Daoy (cell line): ENCODE results near the gene ATXN2L. TPM values are rescaled to one million over a fixed set of nuclear protein-coding genes. Genes with fewer than 3 reads are reported as not detected.

Experiments used
- total RNA-seq: library from RNA; depleted of rRNA; stranded (reverse); fragments of >200 nt; shearing (Covaris generic); gene quantifications from 2 replicates; pipeline ENCODE4 v1.2.3, GENCODE V29; 2014; rRNA removed

The ATXN2L gene
- total RNA-seq, 1 experiment from 2014 or later: 25.4 TPM

Other genes with a start within 250 kb of the ATXN2L start
- not detected in 2 replicates for gene SULT1A2, start 225.9 kb upstream of the ATXN2L start, total RNA-seq
- gene SULT1A1, start 213.0 kb upstream of the ATXN2L start, total RNA-seq: 2.4 and 4.1 TPM in 2 replicates
- gene NPIPB8, start 184.9 kb upstream of the ATXN2L start, total RNA-seq: not detected in 2 replicates
- 50.5 and 102 TPM in 2 replicates for gene EIF3C, start 111.5 kb upstream of the ATXN2L start, total RNA-seq
- gene NPIPB9, start 71.2 kb upstream of the ATXN2L start, total RNA-seq: not detected in 2 replicates
- 157 and 180 TPM in 2 replicates for gene TUFM, start 23.3 kb downstream of the ATXN2L start, total RNA-seq
- 10.7 and 19.4 TPM in 2 replicates for gene SH2B1, start 40.8 kb downstream of the ATXN2L start, total RNA-seq
- 0.48 TPM in 1 of 2 replicates, not detected in the other for gene ATP2A1, start 55.5 kb downstream of the ATXN2L start, total RNA-seq
- gene RABEP2, start 102.2 kb downstream of the ATXN2L start, total RNA-seq: 30.2 and 54.1 TPM in 2 replicates
- gene CD19, start 109.0 kb downstream of the ATXN2L start, total RNA-seq: not detected in 2 replicates
- gene NFATC2IP, start 127.9 kb downstream of the ATXN2L start, total RNA-seq: 19.7 and 31.7 TPM in 2 replicates
- gene SPNS1, start 151.8 kb downstream of the ATXN2L start, total RNA-seq: 22.8 and 31.8 TPM in 2 replicates
- 4.8 and 8.6 TPM in 2 replicates for gene LAT, start 162.1 kb downstream of the ATXN2L start, total RNA-seq